ENCODE measurements around the gene ADAMTSL5. TPM values are rescaled to one million over a fixed set of nuclear protein-coding genes. Genes with fewer than 3 reads are reported as not detected.

Gene ADAMTSL5
- total RNA-seq, 1 donor from 2014 or later = 6.4 TPM

GRCh38 chr19:1473085-1473851 lies 39.6 kb downstream of the ADAMTSL5 start:
- H3K27ac Mint-ChIP-seq = no peak overlapping the region
- H3K36me3 Mint-ChIP-seq (ENCODE audit: low read depth) = peaks cover 9% of the 10 kb centered on the region
- DNase-seq (ENCODE audit: low spot score) = no peak
- peaks cover 12% of the 10 kb centered on the region for H3K27me3 Mint-ChIP-seq (ENCODE audit: low read depth)
- intact Hi-C loops (cut with micrococcal nuclease) = loop anchor here (5.0 kb wide), 1 partner anchor 39 kb away; the partner anchor contains the start of gene ADAMTSL5
- no peaks in the 10 kb centered on the region for H3K9me3 Mint-ChIP-seq
- peaks cover 5% of the 10 kb centered on the region for H3K4me1 Mint-ChIP-seq (ENCODE audit: low read depth)
- peak overlapping the region; percentile 5 for H3K4me3 Mint-ChIP-seq (ENCODE audit: low read depth)

- no peak for DNase-seq (ENCODE audit: low spot score)
- peaks cover 12% of the 10 kb centered on the region for H3K27me3 Mint-ChIP-seq (ENCODE audit: low read depth)
- intact Hi-C loops (cut with micrococcal nuclease) = loop anchor here (5.0 kb wide), 1 partner anchor 40 kb away; the partner anchor contains the start of gene ADAMTSL5
- H3K4me3 Mint-ChIP-seq (ENCODE audit: low read depth) = no peak overlapping the region
- H3K9me3 Mint-ChIP-seq = no peaks in the 10 kb centered on the region
- peaks cover 7% of the 10 kb centered on the region for H3K36me3 Mint-ChIP-seq (ENCODE audit: low read depth)
- H3K27ac Mint-ChIP-seq = no peak overlapping the region
- peaks cover 4% of the 10 kb centered on the region for H3K4me1 Mint-ChIP-seq (ENCODE audit: low read depth)
Measured at GRCh38 chr19:1472231-1473084, 40.4 kb downstream of the ADAMTSL5 start.

- no peak for DNase-seq (ENCODE audit: low spot score)
- no peak overlapping the region for H3K4me3 Mint-ChIP-seq (ENCODE audit: low read depth)
- H3K36me3 Mint-ChIP-seq (ENCODE audit: low read depth) = peaks cover 3% of the 10 kb centered on the region
- peaks cover 3% of the 10 kb centered on the region for H3K4me1 Mint-ChIP-seq (ENCODE audit: low read depth)
- H3K27me3 Mint-ChIP-seq (ENCODE audit: low read depth) = peaks cover 12% of the 10 kb centered on the region
- no peaks in the 10 kb centered on the region for H3K9me3 Mint-ChIP-seq
- intact Hi-C loops (cut with micrococcal nuclease) = loop anchor here (5.0 kb wide), 1 partner anchor 41 kb away; the partner anchor contains the start of gene ADAMTSL5
- H3K27ac Mint-ChIP-seq = no peak overlapping the region
Measured at GRCh38 chr19:1471515-1472160, 41.2 kb downstream of the ADAMTSL5 start.

- intact Hi-C loops (cut with micrococcal nuclease) = loop anchor here (5.0 kb wide), 1 partner anchor 41 kb away; the partner anchor contains the start of gene ADAMTSL5
- Mint-ChIP-seq H3K4me1 (ENCODE audit: low read depth) (peaks cover 3% of the 10 kb centered on the region), H3K36me3 (ENCODE audit: low read depth) (peaks cover 3% of the 10 kb centered on the region), H3K9me3 (no peaks in the 10 kb centered on the region), H3K27me3 (ENCODE audit: low read depth) (peaks cover 12% of the 10 kb centered on the region), H3K4me3 (ENCODE audit: low read depth) (peak overlapping the region; percentile 8), H3K27ac (no peak overlapping the region)
- no peak for DNase-seq (ENCODE audit: low spot score)
Measured at GRCh38 chr19:1471010-1471514, 41.8 kb downstream of the ADAMTSL5 start.

- Mint-ChIP-seq H3K4me3 (ENCODE audit: low read depth) (peak overlapping the region; percentile 67), H3K27me3 (ENCODE audit: low read depth) (peaks cover 12% of the 10 kb centered on the region), H3K27ac (no peak overlapping the region), H3K36me3 (ENCODE audit: low read depth) (peaks cover 3% of the 10 kb centered on the region), H3K9me3 (no peaks in the 10 kb centered on the region), H3K4me1 (ENCODE audit: low read depth) (peaks cover 3% of the 10 kb centered on the region)
- intact Hi-C loops (cut with micrococcal nuclease) = loop anchor here (5.0 kb wide), 1 partner anchor 42 kb away; the partner anchor contains the start of gene ADAMTSL5
- peak; percentile 71 for DNase-seq (ENCODE audit: low spot score)
Measured at GRCh38 chr19:1470305-1471009, 42.4 kb downstream of the ADAMTSL5 start.

GRCh38 chr19:1470055-1470304 lies 42.8 kb downstream of the ADAMTSL5 start:
- peaks cover 3% of the 10 kb centered on the region for H3K4me1 Mint-ChIP-seq (ENCODE audit: low read depth)
- no peak for DNase-seq (ENCODE audit: low spot score)
- peak overlapping the region; percentile 33 for H3K27ac Mint-ChIP-seq
- H3K4me3 Mint-ChIP-seq (ENCODE audit: low read depth) = peak overlapping the region; percentile 67
- peaks cover 12% of the 10 kb centered on the region for H3K27me3 Mint-ChIP-seq (ENCODE audit: low read depth)
- peaks cover 3% of the 10 kb centered on the region for H3K36me3 Mint-ChIP-seq (ENCODE audit: low read depth)
- intact Hi-C loops (cut with micrococcal nuclease) = loop anchor here (5.0 kb wide), 1 partner anchor 42 kb away; the partner anchor contains the start of gene ADAMTSL5
- no peaks in the 10 kb centered on the region for H3K9me3 Mint-ChIP-seq

GRCh38 chr19:1469255-1470054 lies 43.4 kb downstream of the ADAMTSL5 start:
- H3K36me3 Mint-ChIP-seq (ENCODE audit: low read depth) = peaks cover under 1% of the 10 kb centered on the region
- H3K4me3 Mint-ChIP-seq (ENCODE audit: low read depth) = no peak overlapping the region
- DNase-seq (ENCODE audit: low spot score) = no peak
- H3K4me1 Mint-ChIP-seq (ENCODE audit: low read depth) = peaks cover 3% of the 10 kb centered on the region
- H3K27ac Mint-ChIP-seq = no peak overlapping the region
- H3K27me3 Mint-ChIP-seq (ENCODE audit: low read depth) = peaks cover 12% of the 10 kb centered on the region
- no peaks in the 10 kb centered on the region for H3K9me3 Mint-ChIP-seq
- intact Hi-C loops (cut with micrococcal nuclease) = loop anchor here (5.0 kb wide), 2 partner anchors 43 to 293 kb away; partner anchors contain the start of gene ADAMTSL5

- Mint-ChIP-seq H3K36me3 (ENCODE audit: low read depth) (no peaks in the 10 kb centered on the region), H3K9me3 (no peaks in the 10 kb centered on the region), H3K27me3 (ENCODE audit: low read depth) (peaks cover 12% of the 10 kb centered on the region), H3K27ac (no peak overlapping the region), H3K4me1 (ENCODE audit: low read depth) (peaks cover 3% of the 10 kb centered on the region), H3K4me3 (ENCODE audit: low read depth) (peak overlapping the region; percentile 5)
- intact Hi-C loops (cut with micrococcal nuclease) = loop anchor here (5.0 kb wide), 1 partner anchor 293 kb away; no protein-coding TSS in a partner anchor
- no peak for DNase-seq (ENCODE audit: low spot score)
Measured at GRCh38 chr19:1468821-1469254, 44.0 kb downstream of the ADAMTSL5 start.

GRCh38 chr19:1468274-1468820 lies 44.5 kb downstream of the ADAMTSL5 start:
- no peak overlapping the region for H3K27ac Mint-ChIP-seq
- H3K4me3 Mint-ChIP-seq (ENCODE audit: low read depth) = peak overlapping the region; percentile 13
- DNase-seq (ENCODE audit: low spot score) = no peak
- peaks cover 3% of the 10 kb centered on the region for H3K4me1 Mint-ChIP-seq (ENCODE audit: low read depth)
- peaks cover 12% of the 10 kb centered on the region for H3K27me3 Mint-ChIP-seq (ENCODE audit: low read depth)
- intact Hi-C loops (cut with micrococcal nuclease) = loop anchor here (5.0 kb wide), 1 partner anchor 294 kb away; no protein-coding TSS in a partner anchor
- no peaks in the 10 kb centered on the region for H3K36me3 Mint-ChIP-seq (ENCODE audit: low read depth)
- no peaks in the 10 kb centered on the region for H3K9me3 Mint-ChIP-seq

- no peaks in the 10 kb centered on the region for H3K9me3 Mint-ChIP-seq
- no peaks in the 10 kb centered on the region for H3K36me3 Mint-ChIP-seq (ENCODE audit: low read depth)
- H3K4me3 Mint-ChIP-seq (ENCODE audit: low read depth) = no peak overlapping the region
- no peak overlapping the region for H3K27ac Mint-ChIP-seq
- H3K4me1 Mint-ChIP-seq (ENCODE audit: low read depth) = peaks cover 3% of the 10 kb centered on the region
- intact Hi-C loops (cut with micrococcal nuclease) = loop anchor here (5.0 kb wide), 1 partner anchor 295 kb away; no protein-coding TSS in a partner anchor
- DNase-seq (ENCODE audit: low spot score) = no peak
- peaks cover 9% of the 10 kb centered on the region for H3K27me3 Mint-ChIP-seq (ENCODE audit: low read depth)
Measured at GRCh38 chr19:1467490-1468273, 45.1 kb downstream of the ADAMTSL5 start.

Measured in activated T-helper 2 cell treated with anti-CD3 and anti-CD28 coated beads, Interferon-gamma antibody, Interleukin-2, Interleukin-4, amounts not matched to agents 10 μg/mL and 5 μg/mL and 100 μg/mL, durations not matched to agents 14 hours and 24 hours and 36 hours (primary cell).